Endothelial cell of umbilical vein (primary cell): ENCODE measurements around the gene EIF1AX. TPM values are rescaled to one million over a fixed set of nuclear protein-coding genes. Genes with fewer than 3 reads are reported as not detected.

Experiments
- BruUV-seq: library from RNA; stranded (reverse); fragments of 400-500 nt; replicated peaks from 2 replicates; lab custom pipeline; 2021; lab: Mats Ljungman, UMichigan
- CTCF ChIA-PET: fragments of 300-600, 350-600 bp; sonication (Branson Sonifier 250); formaldehyde crosslinking; loops from one replicate; lab custom pipeline; 2021; ENCODE audit warnings: antibody characterized with exemption, inconsistent platforms; lab: Charles Lee
- POLR2A ChIA-PET: fragments of 300-600, 350-600 bp; sonication (Branson Sonifier 250); formaldehyde crosslinking; loops from one replicate; lab custom pipeline; 2021; ENCODE audit warnings: antibody characterized with exemption, inconsistent platforms; lab: Charles Lee
- DNase-seq: peaks from one replicate; pipeline ENCODE4 v3.0.0-alpha.2; 2011; ENCODE audit warnings: low read depth, low spot score
- FAIRE-seq: peaks from 2 replicates; lab custom pipeline; 2011; peaks lifted over from hg19 to GRCh38; lab: Jason Lieb, UNC
- H2AFZ ChIP-seq: 2 replicates; pipeline ENCODE4 v1.6.0; 2012; ENCODE audit warnings: low read depth, low read length, control low read depth, inconsistent platforms
- H3K27ac ChIP-seq: 2 replicates; pipeline ENCODE4 v1.5.1; 2011; ENCODE audit warnings: low read depth, mild to moderate bottlenecking, control low read depth, low read length, moderate library complexity; ENCODE audit not compliant: insufficient read depth
- H3K27me3 ChIP-seq, 2 experiments: 2 replicates each; pipeline versions ENCODE4 v1.6.0 to v1.6.1; 2011; ENCODE audit warnings: low read length in 2 of 2, mixed read lengths in 1 of 2; ENCODE audit not compliant: control insufficient read depth in 2 of 2, insufficient read depth in 2 of 2
- H3K36me3 ChIP-seq, 2 experiments: 2 replicates in 1 of 2; 3 replicates in 1 of 2; pipeline ENCODE4 v1.5.1; 2011; ENCODE audit warnings: low read length in 2 of 2, mild to moderate bottlenecking in 1 of 2, moderate library complexity in 1 of 2; ENCODE audit not compliant: control insufficient read depth in 2 of 2, insufficient read depth in 2 of 2; ENCODE audit errors: extremely low read depth in 1 of 2
- H3K4me1 ChIP-seq: 3 replicates; pipeline ENCODE4 v1.5.1; 2011; ENCODE audit warnings: mild to moderate bottlenecking, low read length; ENCODE audit not compliant: control insufficient read depth, insufficient read depth; ENCODE audit errors: extremely low read depth
- H3K4me2 ChIP-seq: 2 replicates; pipeline ENCODE4 v1.6.1; 2011; ENCODE audit warnings: low read length, control low read depth, mixed read lengths; ENCODE audit not compliant: insufficient read depth
- H3K4me3 ChIP-seq, 3 experiments: fragments of 200-600 bp in 1 of 3; sonication (generic), shearing (Covaris generic) in 1 of 3; replicated peaks in 1 of 3; 2 replicates each; pipeline ENCODE4 v1.5.1; 2011 to 2016; ENCODE audit warnings: control low read depth in 3 of 3, low read length in 3 of 3, mild to moderate bottlenecking in 2 of 3, inconsistent platforms in 1 of 3, low read depth in 1 of 3, moderate library complexity in 1 of 3; ENCODE audit not compliant: insufficient read depth in 1 of 3
- H3K79me2 ChIP-seq: 2 replicates; pipeline ENCODE4 v1.6.0; 2012; ENCODE audit warnings: low read length, inconsistent platforms; ENCODE audit not compliant: control insufficient read depth, insufficient read depth
- H3K9ac ChIP-seq: replicated peaks from 2 replicates; pipeline ENCODE3; 2011; ENCODE audit warnings: low read length, control low read depth; ENCODE audit not compliant: insufficient read depth; ENCODE audit errors: extremely low read depth
- H3K9me1 ChIP-seq: replicated peaks from 3 replicates; pipeline ENCODE4 v1.6.0; 2011; ENCODE audit warnings: mild to moderate bottlenecking, low read length; ENCODE audit not compliant: control insufficient read depth, insufficient read depth; ENCODE audit errors: extremely low read depth
- H3K9me3 ChIP-seq: replicated peaks from 2 replicates; pipeline ENCODE4 v1.5.1; 2012; ENCODE audit warnings: low read length, inconsistent platforms; ENCODE audit not compliant: control insufficient read depth, insufficient read depth
- H4K20me1 ChIP-seq: replicated peaks from 2 replicates; pipeline ENCODE3; 2011; ENCODE audit warnings: mild to moderate bottlenecking, low read length; ENCODE audit not compliant: control insufficient read depth, insufficient read depth; ENCODE audit errors: extremely low read depth
- GATA2 ChIP-seq: IDR thresholded peaks from 2 replicates; pipeline ENCODE4 v1.7.0; 2011; ENCODE audit warnings: low read depth, mild to moderate bottlenecking, moderate library complexity, mixed read lengths, low read length; ENCODE audit not compliant: insufficient read length, insufficient read depth
- JUN ChIP-seq: IDR thresholded peaks from 2 replicates; pipeline ENCODE4 v1.6.1; 2011; ENCODE audit warnings: borderline replicate concordance, low read depth; ENCODE audit not compliant: insufficient read length, insufficient read depth
- MYC ChIP-seq: IDR thresholded peaks from one replicate; pipeline ENCODE4 v1.6.1; 2011; ENCODE audit warnings: mild to moderate bottlenecking, low read depth, low read length
- POLR2A ChIP-seq: IDR thresholded peaks from 2 replicates; pipeline ENCODE4 v1.6.1; 2012; ENCODE audit warnings: low read depth, mild to moderate bottlenecking, control low read depth, low read length
- dilution Hi-C: fragments of 300-500 bp; cut with MboI; formaldehyde crosslinking; loops from one replicate; pipeline ENCODE4 v1.15.0; 2019; ENCODE audit warnings: low sequenced_read_pairs; ENCODE audit not compliant: extremely low pct_ligation_motif_present
- intact Hi-C: fragments of 100-400 bp; cut with micrococcal nuclease; formaldehyde crosslinking; loops from one replicate; pipeline ENCODE4 v1.10.0; 2022
- polyA plus RNA-seq, 4 experiments: library from polyadenylated mRNA; depleted of rRNA in 3 of 4; stranded (reverse) in 3 of 4; unstranded in 1 of 4; fragments of >200 nt; gene quantifications; 2 replicates each; pipeline versions ENCODE4 v1.2.1 to v1.2.3, GENCODE V29; 2011 to 2012; ENCODE audit warnings: missing spikeins in 1 of 4
- total RNA-seq: library from RNA; stranded (reverse); gene quantifications from 2 replicates; pipeline ENCODE4 v1.2.3, GENCODE V29; 2021
- TF ChIP-seq, protein P1 (sequence below), 2 donors: IDR thresholded peaks; 1 replicate in 1 of 2; 2 replicates in 1 of 2; pipeline ENCODE4 v1.5.1; 2011; ENCODE audit warnings: low read length in 2 of 2, mild to moderate bottlenecking in 2 of 2, moderate library complexity in 2 of 2, control low read depth in 1 of 2, inconsistent platforms in 1 of 2, low read depth in 1 of 2; ENCODE audit not compliant: insufficient read depth in 1 of 2; ENCODE audit errors: extremely low read depth in 1 of 2
- TF ChIP-seq, protein P2 (sequence below): IDR thresholded peaks from 2 replicates; pipeline ENCODE4 v1.6.1; 2011; ENCODE audit not compliant: insufficient read depth, insufficient read length

EIF1AX gene
- total and polyA plus RNA-seq, 2 donors (not counting 3 experiments of a cell fraction or from before 2014, with no cell fraction given): 12.8 to 89.4 TPM

DNA sequence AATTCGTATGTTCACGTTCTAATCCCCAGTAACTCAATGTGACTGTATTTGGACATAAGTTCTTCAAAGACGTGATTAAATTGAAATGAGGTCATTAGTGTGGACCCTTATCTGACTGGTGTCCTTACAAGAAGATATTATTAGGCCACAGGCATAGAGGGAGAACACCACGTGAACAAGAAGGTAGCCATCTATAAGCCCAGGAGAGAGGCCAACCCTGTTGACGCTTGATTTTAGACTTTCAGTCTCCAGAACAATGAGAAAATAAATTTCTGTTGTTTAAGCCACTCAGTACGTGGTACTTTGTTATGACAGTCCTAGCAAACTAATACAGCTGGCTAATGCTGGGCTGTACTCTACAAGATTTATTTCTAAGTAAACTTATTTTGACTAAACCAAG, 1.5 kb upstream of the EIF1AX start:
- intact Hi-C loops: loop anchor here (5.0 kb wide), 2 partner anchors 124 to 1384 kb away; partner anchors contain the start of gene RPS6KA3
- Histone ChIP-seq H3K4me2 (no peak overlapping the region), H3K9ac (no peak overlapping the region), H3K4me1 (peaks cover 22% of the 10 kb centered on the region), H3K9me3 (no peaks in the 10 kb centered on the region), H4K20me1 (no peaks in the 10 kb centered on the region), H3K4me3 (no peak overlapping the region), H3K27me3 (no peaks in the 10 kb centered on the region), H3K9me1 (no peaks in the 10 kb centered on the region), H2AFZ (no peak overlapping the region), H3K27ac (no peak overlapping the region), H3K36me3 (peaks cover 0 to 2% of the 10 kb centered on the region in 2 experiments), H3K79me2 (peaks cover 32% of the 10 kb centered on the region)
- no TSS peak for BruUV-seq
- FAIRE-seq (peak; percentile 15), DNase-seq (no peak)
- ChIA-PET POLR2A (no interaction called here), CTCF (no interaction called here)
- TF ChIP-seq, protein P1, sequence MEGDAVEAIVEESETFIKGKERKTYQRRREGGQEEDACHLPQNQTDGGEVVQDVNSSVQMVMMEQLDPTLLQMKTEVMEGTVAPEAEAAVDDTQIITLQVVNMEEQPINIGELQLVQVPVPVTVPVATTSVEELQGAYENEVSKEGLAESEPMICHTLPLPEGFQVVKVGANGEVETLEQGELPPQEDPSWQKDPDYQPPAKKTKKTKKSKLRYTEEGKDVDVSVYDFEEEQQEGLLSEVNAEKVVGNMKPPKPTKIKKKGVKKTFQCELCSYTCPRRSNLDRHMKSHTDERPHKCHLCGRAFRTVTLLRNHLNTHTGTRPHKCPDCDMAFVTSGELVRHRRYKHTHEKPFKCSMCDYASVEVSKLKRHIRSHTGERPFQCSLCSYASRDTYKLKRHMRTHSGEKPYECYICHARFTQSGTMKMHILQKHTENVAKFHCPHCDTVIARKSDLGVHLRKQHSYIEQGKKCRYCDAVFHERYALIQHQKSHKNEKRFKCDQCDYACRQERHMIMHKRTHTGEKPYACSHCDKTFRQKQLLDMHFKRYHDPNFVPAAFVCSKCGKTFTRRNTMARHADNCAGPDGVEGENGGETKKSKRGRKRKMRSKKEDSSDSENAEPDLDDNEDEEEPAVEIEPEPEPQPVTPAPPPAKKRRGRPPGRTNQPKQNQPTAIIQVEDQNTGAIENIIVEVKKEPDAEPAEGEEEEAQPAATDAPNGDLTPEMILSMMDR (IDR thresholded peaks at IDR 0.05; ENCODE audit: extremely low read depth in 1 of 2, insufficient read depth in 1 of 2, low read depth in 1 of 2, low read length in 2 of 2): no peak
- TF ChIP-seq GATA2 (no peak), POLR2A (no peak)
- dilution Hi-C loops: no loop called here

DNA sequence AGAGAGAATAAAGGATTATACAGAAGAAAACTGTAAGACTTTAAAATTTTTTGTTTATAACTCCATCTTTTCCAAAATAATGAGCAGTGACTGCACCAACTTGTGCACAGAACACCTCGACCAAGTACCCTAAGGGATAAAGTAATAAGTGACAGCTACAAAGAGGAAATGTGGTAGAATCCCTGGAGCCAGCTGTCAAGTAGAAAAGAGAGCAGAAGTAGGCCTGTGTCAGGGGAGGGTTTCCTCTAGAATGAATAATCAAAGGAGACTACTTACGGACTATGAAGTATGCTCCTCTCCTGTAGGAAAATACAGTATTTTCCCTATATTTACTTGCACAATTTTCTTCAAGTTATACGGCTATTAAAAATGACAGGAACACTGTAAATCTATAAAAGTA, 1.2 kb downstream of the EIF1AX start:
- peaks cover 0 to 2% of the 10 kb centered on the region in 2 experiments for H3K36me3 ChIP-seq
- no peak overlapping the region for H2AFZ ChIP-seq
- no peak for DNase-seq
- H3K27ac ChIP-seq: peak overlapping the region; percentile 11
- H3K4me2 ChIP-seq: peak overlapping the region; percentile 92
- POLR2A ChIA-PET: no interaction called here
- H4K20me1 ChIP-seq: no peaks in the 10 kb centered on the region
- H3K4me3 ChIP-seq: peak overlapping the region in 2 of 3 experiments; percentile 55 to 87
- H3K27me3 ChIP-seq: no peaks in the 10 kb centered on the region
- dilution Hi-C loops (no loop called here), intact Hi-C loops (loop anchor here (5.0 kb wide), 2 partner anchors 127 to 1387 kb away; partner anchors contain the start of gene RPS6KA3)
- H3K9me1 ChIP-seq: no peaks in the 10 kb centered on the region
- FAIRE-seq: no peak
- TF ChIP-seq GATA2 (no peak), POLR2A (no peak), MYC (no peak), JUN (no peak)
- TF ChIP-seq, protein P2, sequence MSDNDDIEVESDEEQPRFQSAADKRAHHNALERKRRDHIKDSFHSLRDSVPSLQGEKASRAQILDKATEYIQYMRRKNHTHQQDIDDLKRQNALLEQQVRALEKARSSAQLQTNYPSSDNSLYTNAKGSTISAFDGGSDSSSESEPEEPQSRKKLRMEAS: no peak
- no peaks in the 10 kb centered on the region for H3K9me3 ChIP-seq
- H3K4me1 ChIP-seq: peaks cover 22% of the 10 kb centered on the region
- H3K79me2 ChIP-seq: peaks cover 51% of the 10 kb centered on the region
- peak overlapping the region; percentile 70 for H3K9ac ChIP-seq
- no TSS peak for BruUV-seq
- CTCF ChIA-PET: no interaction called here
